ENCODE measurements around the gene PRPF4. TPM values are rescaled to one million over a fixed set of nuclear protein-coding genes. Genes with fewer than 3 reads are reported as not detected.

PRPF4 gene
- total RNA-seq, 1 donor from 2014 or later: 46.3 TPM

- Mint-ChIP-seq H3K4me3 (no peak overlapping the region), H3K27me3 (ENCODE audit: low read depth) (no peaks in the 10 kb centered on the region), H3K27ac (ENCODE audit: unreplicated experiment) (peak overlapping the region; percentile 28), H3K36me3 (ENCODE audit: low read depth) (no peaks in the 10 kb centered on the region), H3K4me1 (peaks cover 12% of the 10 kb centered on the region), H3K9me3 (no peaks in the 10 kb centered on the region)
- no peak for TF ChIP-seq CTCF (conservative IDR thresholded peaks at IDR 0.05)
- DNase-seq (ENCODE audit: low read depth, low spot score): no peak
Measured at GRCh38 chr9:113313261-113313660, 37.8 kb downstream of the PRPF4 start.

- Mint-ChIP-seq H3K27ac (ENCODE audit: unreplicated experiment) (no peak overlapping the region), H3K27me3 (ENCODE audit: low read depth) (no peaks in the 10 kb centered on the region), H3K4me1 (peaks cover 12% of the 10 kb centered on the region), H3K36me3 (ENCODE audit: low read depth) (no peaks in the 10 kb centered on the region), H3K4me3 (no peak overlapping the region), H3K9me3 (no peaks in the 10 kb centered on the region)
- no peak for DNase-seq (ENCODE audit: low read depth, low spot score)
- TF ChIP-seq CTCF (conservative IDR thresholded peaks at IDR 0.05): no peak
Measured at GRCh38 chr9:113315231-113315630, 39.8 kb downstream of the PRPF4 start.

- Mint-ChIP-seq H3K9me3 (no peaks in the 10 kb centered on the region), H3K4me1 (peaks cover 12% of the 10 kb centered on the region), H3K4me3 (no peak overlapping the region), H3K27ac (ENCODE audit: unreplicated experiment) (no peak overlapping the region), H3K36me3 (ENCODE audit: low read depth) (no peaks in the 10 kb centered on the region), H3K27me3 (ENCODE audit: low read depth) (no peaks in the 10 kb centered on the region)
- peak; percentile 6 for DNase-seq (ENCODE audit: low read depth, low spot score)
- TF ChIP-seq CTCF (conservative IDR thresholded peaks at IDR 0.05): no peak
Measured at GRCh38 chr9:113316030-113316429, 40.6 kb downstream of the PRPF4 start.

GRCh38 chr9:113317777-113318176, 42.3 kb downstream of the PRPF4 start:
- no peaks in the 10 kb centered on the region for H3K27me3 Mint-ChIP-seq (ENCODE audit: low read depth)
- no peak for DNase-seq (ENCODE audit: low read depth, low spot score)
- peak; percentile 33 for TF ChIP-seq CTCF (conservative IDR thresholded peaks at IDR 0.05)
- H3K4me3 Mint-ChIP-seq: no peak overlapping the region
- H3K27ac Mint-ChIP-seq (ENCODE audit: unreplicated experiment): no peak overlapping the region
- no peaks in the 10 kb centered on the region for H3K9me3 Mint-ChIP-seq
- peaks cover 12% of the 10 kb centered on the region for H3K4me1 Mint-ChIP-seq
- no peaks in the 10 kb centered on the region for H3K36me3 Mint-ChIP-seq (ENCODE audit: low read depth)

GRCh38 chr9:113319054-113319453, 43.6 kb downstream of the PRPF4 start:
- no peaks in the 10 kb centered on the region for H3K36me3 Mint-ChIP-seq (ENCODE audit: low read depth)
- no peaks in the 10 kb centered on the region for H3K9me3 Mint-ChIP-seq
- no peak for DNase-seq (ENCODE audit: low read depth, low spot score)
- no peak for TF ChIP-seq CTCF (conservative IDR thresholded peaks at IDR 0.05)
- H3K27me3 Mint-ChIP-seq (ENCODE audit: low read depth): no peaks in the 10 kb centered on the region
- peaks cover 12% of the 10 kb centered on the region for H3K4me1 Mint-ChIP-seq
- H3K27ac Mint-ChIP-seq (ENCODE audit: unreplicated experiment): no peak overlapping the region
- H3K4me3 Mint-ChIP-seq: no peak overlapping the region

GRCh38 chr9:113320051-113320450, 44.6 kb downstream of the PRPF4 start:
- H3K4me1 Mint-ChIP-seq: peaks cover 12% of the 10 kb centered on the region
- no peak overlapping the region for H3K4me3 Mint-ChIP-seq
- H3K9me3 Mint-ChIP-seq: no peaks in the 10 kb centered on the region
- DNase-seq (ENCODE audit: low read depth, low spot score): no peak
- no peak overlapping the region for H3K27ac Mint-ChIP-seq (ENCODE audit: unreplicated experiment)
- no peaks in the 10 kb centered on the region for H3K27me3 Mint-ChIP-seq (ENCODE audit: low read depth)
- no peak for TF ChIP-seq CTCF (conservative IDR thresholded peaks at IDR 0.05)
- no peaks in the 10 kb centered on the region for H3K36me3 Mint-ChIP-seq (ENCODE audit: low read depth)
